Heart right ventricle (tissue), 16 donors: Measurements from ENCODE around the gene PLEKHG3. TPM values are rescaled to one million over a fixed set of nuclear protein-coding genes. Genes with fewer than 3 reads are reported as not detected.
A peak's percentile ranks its signal among the peaks of the same experiment; 100 is the strongest.

Experiments
- ATAC-seq, 8 donors: fragments of 200-7000 bp; cut with Tn5 transposase; one replicate each; pipeline ENCODE4 v1.9.1; 2020; ENCODE audit warnings: mild to moderate bottlenecking in 8 of 8, moderate library complexity in 8 of 8, moderate number of reproducible peaks in 1 of 8
- DNase-seq, 2 donors: peaks; one replicate each; pipeline ENCODE4 v3.0.0-alpha.2; 2020
- H3K27ac ChIP-seq, 10 donors: fragments of 200-600 bp; sonication (generic) in 2 of 10; one replicate each; pipeline versions ENCODE4 v1.5.0 to v1.8.0; 2020 to 2022; ENCODE audit warnings: mild to moderate bottlenecking in 3 of 10
- H3K27me3 ChIP-seq, 7 donors: fragments of 200-600 bp; one replicate each; pipeline ENCODE4 v1.8.0; 2021 to 2022; ENCODE audit warnings: mild to moderate bottlenecking in 2 of 7
- H3K36me3 ChIP-seq, 9 donors: fragments of 200-600 bp; sonication (generic) in 1 of 9; one replicate each; pipeline versions ENCODE4 v1.5.0 to v1.8.0; 2020 to 2022; ENCODE audit warnings: mild to moderate bottlenecking in 2 of 9
- H3K4me1 ChIP-seq, 9 donors: fragments of 200-600 bp; sonication (generic) in 1 of 9; one replicate each; pipeline versions ENCODE4 v1.5.0 to v1.8.0; 2020 to 2022; ENCODE audit warnings: mild to moderate bottlenecking in 4 of 9
- H3K4me3 ChIP-seq, 10 donors: fragments of 200-600 bp; sonication (generic) in 2 of 10; one replicate each; pipeline versions ENCODE4 v1.5.0 to v1.8.0; 2020 to 2022; ENCODE audit warnings: mild to moderate bottlenecking in 7 of 10, moderate library complexity in 2 of 10
- H3K9me3 ChIP-seq, 11 donors: fragments of 200-600 bp in 10 of 11; sonication (generic) in 2 of 11; one replicate each; pipeline versions ENCODE4 v1.5.0 to v1.8.0; 2013 to 2022; ENCODE audit warnings: mild to moderate bottlenecking in 2 of 11, control low read depth in 1 of 11, moderate library complexity in 1 of 11
- CTCF ChIP-seq, 9 donors: fragments of 200-600 bp; sonication (generic) in 2 of 9; IDR thresholded peaks; one replicate each; pipeline versions ENCODE4 v1.5.0 to v1.8.0; 2021 to 2022; ENCODE audit warnings: antibody characterized with exemption in 9 of 9, mild to moderate bottlenecking in 5 of 9, moderate library complexity in 1 of 9
- WGBS, 2 donors: extraction: QIAGEN DNeasy Blood & Tissue Kit; methylation state at CpG; one replicate each; pipeline ENCODE4 v1.1.7; 2013; ENCODE audit warnings: inconsistent platforms in 1 of 2; 5-methylcytosine and 5-hydroxymethylcytosine counted together
- intact Hi-C, 10 donors: fragments of 100-400 bp; cut with DNase I; formaldehyde crosslinking; loops; one replicate each; pipeline versions ENCODE4 v1.11.1 to v1.14.2; 2022
- polyA plus RNA-seq, 2 donors: library from polyadenylated mRNA; stranded (reverse); fragments of 200-250 nt; gene quantifications; one replicate each; pipeline ENCODE4 v1.2.3, GENCODE V29; 2013
- total RNA-seq, 10 donors: library from RNA; stranded (reverse); fragmentation: NEBNext Ultra II Directional in 3 of 10; extraction: Animal tissue kit (Norgen Biotek cat#: 25700) in 3 of 10; gene quantifications; one replicate each; pipeline versions ENCODE4 v1.2.1 to v1.2.4, GENCODE V29; 2021 to 2023
- donor health status: Arrhythmogenic right ventricular cardiomyopathy.
- donor health status: ischemic (EF 13 %, LVEDD 7.1; RV severe dilation, severe dysfunction).
- donor health status: healthy with polysubstance abuse.
- donor health status: DM: no; HTN: yes; CAD: no.
- donor health status: DM: no; HTN: no; CAD: no.
- donor health status: ischemic (EF 25% LVEDD 6.9; RV normal size, moderate dysfunction).
- donor health status: ischemic (EF 25% LVEDD 5.7; RV mildly dilated, moderate dysfunction).
- donor health status: healthy.
- donor health status: DM: yes; HTN: yes; CAD: no.
- donor health status: Ischemic cardiomyopathy.
- donor health status: ischemic (EF 35%, LVEDD 5.7; RV mildly dilated, moderate dysfunction).
- donor health status: nonischemic (EF 11% LVEDD 7.7; RV severe dilation, severe dysfunction).
- donor health status: DM: yes; HTN: yes; CAD: no.
- donor health status: PGD.
- donor health status: ischemic (EF 29% LVEDD 5.4; RV normal size, mild dysfunction).
- donor health status: nonischemic (EF 23%, LVEDD 6.1; RV moderate dilation, normal function).

PLEKHG3 gene
- total and polyA plus RNA-seq, 12 donors = 5.0 to 25.5 (median 15.4) TPM

- Histone ChIP-seq H3K36me3 (peaks cover 0 to 55% (median 0%) of the 10 kb centered on the region in 9 donors), H3K27me3 (no peaks in the 10 kb centered on the region), H3K4me3 (no peak overlapping the region), H3K27ac (no peak overlapping the region), H3K9me3 (no peaks in the 10 kb centered on the region), H3K4me1 (peaks cover 0 to 23% (median 16%) of the 10 kb centered on the region in 9 donors)
- 95 to 100% methylated on average over 3 of the region's 3 CpGs for WGBS, 2 donors
- intact Hi-C loops = loop anchor here in 1 of 10 donors (10.0 kb wide), 1 partner anchor 229 kb away; the partner anchor contains the start of genes HSPA2 and PPP1R36
- ATAC-seq (no peak), DNase-seq (no peak)
- TF ChIP-seq CTCF (IDR thresholded peaks at IDR 0.05) = no peak
Measured at GRCh38 chr14:64773577-64773976, 69.4 kb downstream of the PLEKHG3 start.

- intact Hi-C loops = loop anchor here in 1 of 10 donors (10.0 kb wide), 1 partner anchor 229 kb away; the partner anchor contains the start of genes HSPA2 and PPP1R36
- Histone ChIP-seq H3K36me3 (peaks cover 0 to 48% (median 0%) of the 10 kb centered on the region in 9 donors), H3K4me3 (no peak overlapping the region), H3K27ac (no peak overlapping the region), H3K9me3 (no peaks in the 10 kb centered on the region), H3K4me1 (peaks cover 3 to 30% (median 23%) of the 10 kb centered on the region in 9 donors), H3K27me3 (no peaks in the 10 kb centered on the region)
- DNase-seq (no peak), ATAC-seq (no peak)
- TF ChIP-seq CTCF (IDR thresholded peaks at IDR 0.05) = no peak
- 95% methylated on average over 16 of the region's 16 CpGs for WGBS, 2 donors
Measured at GRCh38 chr14:64774272-64774671, 70.0 kb downstream of the PLEKHG3 start.

- DNase-seq (no peak), ATAC-seq (no peak)
- H3K4me1 ChIP-seq = peaks cover 3 to 40% (median 27%) of the 10 kb centered on the region in 9 donors
- intact Hi-C loops = loop anchor here in 1 of 10 donors (10.0 kb wide), 1 partner anchor 230 kb away; the partner anchor contains the start of genes HSPA2 and PPP1R36
- no peaks in the 10 kb centered on the region for H3K9me3 ChIP-seq
- H3K27ac ChIP-seq = no peak overlapping the region
- WGBS, 2 donors = 90 to 91% methylated on average over 25 of the region's 25 CpGs
- H3K36me3 ChIP-seq = peaks cover 0 to 39% (median 0%) of the 10 kb centered on the region in 9 donors
- no peaks in the 10 kb centered on the region for H3K27me3 ChIP-seq
- TF ChIP-seq CTCF (IDR thresholded peaks at IDR 0.05) = no peak
- no peak overlapping the region for H3K4me3 ChIP-seq
Measured at GRCh38 chr14:64775081-64775777, 71.0 kb downstream of the PLEKHG3 start.

GRCh38 chr14:64777461-64777860 is 73.2 kb downstream of the PLEKHG3 start:
- TF ChIP-seq CTCF (IDR thresholded peaks at IDR 0.05) = no peak
- DNase-seq (no peak), ATAC-seq (no peak)
- Histone ChIP-seq H3K27ac (peak overlapping the region in 9 of 10 donors; percentile 29 to 82 (median 74)), H3K4me1 (peaks cover 3 to 40% (median 27%) of the 10 kb centered on the region in 9 donors), H3K27me3 (no peaks in the 10 kb centered on the region), H3K36me3 (peaks cover 0 to 27% (median 0%) of the 10 kb centered on the region in 9 donors), H3K4me3 (no peak overlapping the region), H3K9me3 (no peaks in the 10 kb centered on the region)
- WGBS, 2 donors = 69 to 83% methylated on average over 3 of the region's 3 CpGs
- intact Hi-C loops = loop anchor here in 1 of 10 donors (10.0 kb wide), 1 partner anchor 233 kb away; the partner anchor contains the start of genes HSPA2 and PPP1R36
